H9 (cell line): ENCODE measurements around the gene FBXO31. TPM values are rescaled to one million over a fixed set of nuclear protein-coding genes. Genes with fewer than 3 reads are reported as not detected.

Experiments used
- DNase-seq: peaks from one replicate; pipeline ENCODE4 v3.0.0-alpha.2; 2017
- H2AFZ ChIP-seq: one replicate; pipeline ENCODE4 v1.6.1; 2013; ENCODE audit warnings: mild to moderate bottlenecking, low read length, control low read depth, moderate library complexity
- H2AK5ac ChIP-seq: 2 replicates; pipeline ENCODE4 v1.6.1; 2013; ENCODE audit warnings: low read length, control low read depth, mixed read lengths; ENCODE audit not compliant: insufficient read length
- H2BK120ac ChIP-seq: one replicate; pipeline ENCODE4 v1.6.1; 2013; ENCODE audit warnings: low read depth, mild to moderate bottlenecking, low read length, control low read depth, inconsistent platforms; ENCODE audit not compliant: poor library complexity, severe bottlenecking
- H2BK12ac ChIP-seq: 2 replicates; pipeline ENCODE4 v1.6.1; 2013; ENCODE audit warnings: low read length, control low read depth, mixed read lengths, low read depth; ENCODE audit not compliant: insufficient read length
- H2BK15ac ChIP-seq: 2 replicates; pipeline ENCODE4 v1.6.1; 2013; ENCODE audit warnings: low read depth, low read length, control low read depth
- H2BK20ac ChIP-seq: one replicate; pipeline ENCODE4 v1.6.1; 2013; ENCODE audit warnings: low read depth, mild to moderate bottlenecking, low read length, control low read depth, inconsistent platforms; ENCODE audit not compliant: poor library complexity, severe bottlenecking
- H2BK5ac ChIP-seq: 2 replicates; pipeline ENCODE4 v1.6.1; 2013; ENCODE audit warnings: low read length, control low read depth, mixed read lengths; ENCODE audit not compliant: insufficient read length
- H3K14ac ChIP-seq: 2 replicates; pipeline ENCODE4 v1.6.1; 2013; ENCODE audit warnings: low read length, control low read depth; ENCODE audit not compliant: insufficient read depth
- H3K18ac ChIP-seq: 2 replicates; pipeline ENCODE4 v1.6.1; 2013; ENCODE audit warnings: low read depth, mild to moderate bottlenecking, mixed read lengths, low read length, control low read depth; ENCODE audit not compliant: insufficient read length
- H3K23ac ChIP-seq: 2 replicates; pipeline ENCODE4 v1.6.1; 2013; ENCODE audit warnings: low read length, control low read depth, mixed read lengths, low read depth; ENCODE audit not compliant: insufficient read length
- H3K23me2 ChIP-seq: 2 replicates; pipeline ENCODE4 v1.6.1; 2013; ENCODE audit warnings: low read depth, mild to moderate bottlenecking, mixed read lengths, low read length, control low read depth; ENCODE audit not compliant: insufficient read length, poor library complexity, severe bottlenecking
- H3K27ac ChIP-seq: 2 replicates; pipeline ENCODE4 v1.5.1; 2013; ENCODE audit warnings: low read length, control low read depth, mixed read lengths, low read depth; ENCODE audit not compliant: insufficient read length
- H3K27me3 ChIP-seq: 2 replicates; pipeline ENCODE4 v1.6.1; 2013; ENCODE audit warnings: low read length, control low read depth, inconsistent platforms; ENCODE audit not compliant: insufficient read depth
- H3K4ac ChIP-seq: 2 replicates; pipeline ENCODE4 v1.6.1; 2013; ENCODE audit warnings: low read depth, mild to moderate bottlenecking, control low read depth, inconsistent platforms, low read length, moderate library complexity
- H3K4me1 ChIP-seq: 2 replicates; pipeline ENCODE4 v1.6.1; 2013; ENCODE audit warnings: low read length, control low read depth, inconsistent platforms; ENCODE audit not compliant: insufficient read depth
- H3K4me2 ChIP-seq: 2 replicates; pipeline ENCODE4 v1.6.1; 2013; ENCODE audit warnings: low read length, control low read depth, mixed read lengths; ENCODE audit not compliant: insufficient read length, insufficient read depth
- H3K56ac ChIP-seq: 2 replicates; pipeline ENCODE4 v1.6.1; 2013; ENCODE audit warnings: low read depth, mild to moderate bottlenecking, mixed read lengths, low read length, control low read depth; ENCODE audit not compliant: insufficient read length
- H3K79me1 ChIP-seq: 2 replicates; pipeline ENCODE4 v1.6.1; 2013; ENCODE audit warnings: low read depth, mild to moderate bottlenecking, moderate library complexity, low read length, control low read depth, inconsistent platforms; ENCODE audit not compliant: insufficient read depth, poor library complexity, severe bottlenecking
- H3K79me2 ChIP-seq: 2 replicates; pipeline ENCODE4 v1.6.1; 2013; ENCODE audit warnings: low read length, control low read depth, inconsistent platforms; ENCODE audit not compliant: insufficient read depth
- H3K9ac ChIP-seq: 2 replicates; pipeline ENCODE4 v1.6.1; 2013; ENCODE audit warnings: low read length, control low read depth, mixed read lengths; ENCODE audit not compliant: insufficient read length; ENCODE audit errors: extremely low read depth
- H3K9me3 ChIP-seq: one replicate; pipeline ENCODE4 v1.6.1; 2013; ENCODE audit warnings: low read depth, low read length, inconsistent platforms; ENCODE audit not compliant: control insufficient read depth
- H3T11ph ChIP-seq: one replicate; pipeline ENCODE4 v1.6.1; 2013; ENCODE audit warnings: mild to moderate bottlenecking, low read length, control low read depth, inconsistent platforms
- H4K20me1 ChIP-seq: one replicate; pipeline ENCODE4 v1.6.1; 2013; ENCODE audit not compliant: control insufficient read depth, insufficient read length, insufficient read depth
- H4K5ac ChIP-seq: 2 replicates; pipeline ENCODE4 v1.6.1; 2013; ENCODE audit warnings: low read depth, mild to moderate bottlenecking, mixed read lengths, low read length, control low read depth; ENCODE audit not compliant: insufficient read length
- H4K8ac ChIP-seq: replicated peaks from 2 replicates; pipeline ENCODE4 v1.6.1; 2013; ENCODE audit warnings: low read length, control low read depth, mixed read lengths, low read depth; ENCODE audit not compliant: insufficient read length
- H4K91ac ChIP-seq: 2 replicates; pipeline ENCODE4 v1.6.1; 2013; ENCODE audit warnings: low read depth, mild to moderate bottlenecking, moderate library complexity, mixed read lengths, low read length, control low read depth; ENCODE audit not compliant: insufficient read length
- H3K27ac Mint-ChIP-seq, 3 experiments: 2 replicates in 2 of 3; 3 replicates in 1 of 3; pipeline ENCODE4 v1.8.0; 2020 to 2021; ENCODE audit warnings: mixed read lengths in 3 of 3, mild to moderate bottlenecking in 1 of 3, moderate library complexity in 1 of 3
- H3K27me3 Mint-ChIP-seq: 2 replicates; pipeline ENCODE4 v1.8.0; 2021; ENCODE audit warnings: low read depth, mild to moderate bottlenecking, moderate library complexity, mixed read lengths
- H3K36me3 Mint-ChIP-seq, 3 experiments: 2 replicates in 2 of 3; 3 replicates in 1 of 3; pipeline ENCODE4 v1.8.0; 2020 to 2021; ENCODE audit warnings: low read depth in 3 of 3, mixed read lengths in 3 of 3; ENCODE audit not compliant: insufficient read depth in 1 of 3
- H3K4me1 Mint-ChIP-seq, 2 experiments: 2 replicates each; pipeline ENCODE4 v1.8.0; 2020; ENCODE audit warnings: mixed read lengths in 2 of 2
- H3K4me3 Mint-ChIP-seq, 2 experiments: 2 replicates in 1 of 2; 3 replicates in 1 of 2; pipeline ENCODE4 v1.8.0; 2020 to 2021; ENCODE audit warnings: mild to moderate bottlenecking in 2 of 2, mixed read lengths in 2 of 2, moderate library complexity in 1 of 2
- H3K9me3 Mint-ChIP-seq, 2 experiments: 2 replicates in 1 of 2; 3 replicates in 1 of 2; pipeline ENCODE4 v1.8.0; 2020; ENCODE audit warnings: mild to moderate bottlenecking in 2 of 2, mixed read lengths in 2 of 2, moderate library complexity in 1 of 2
- CTCF ChIP-seq: fragments of 200-600 bp; sonication (generic); conservative IDR thresholded peaks from 3 replicates; pipeline ENCODE4 v1.8.0; 2021; ENCODE audit warnings: antibody characterized with exemption, mild to moderate bottlenecking
- WGBS: extraction: QIAGEN DNeasy Blood & Tissue Kit; methylation state at CpG from one replicate; pipeline ENCODE4 v1.1.7; 2013; ENCODE audit warnings: missing lambda C conversion rate, low lambda C conversion rate, mixed read lengths; ENCODE audit not compliant: insufficient read length; ENCODE audit errors: extremely low coverage; 5-methylcytosine and 5-hydroxymethylcytosine counted together
- total RNA-seq: library from RNA; stranded (reverse); gene quantifications from 2 replicates; pipeline ENCODE4 v1.2.1, GENCODE V29; 2021

FBXO31 gene
- total RNA-seq, 1 experiment from 2014 or later: 24.2 TPM

GRCh38 chr16:87308826-87309225, 74.8 kb downstream of the FBXO31 start:
- TF ChIP-seq CTCF: no peak
- Mint-ChIP-seq H3K4me3 (no peak overlapping the region), H3K27me3 (no peaks in the 10 kb centered on the region; the same call in 1 of the 2 replicates), H3K4me1 (peaks cover 15 to 17% of the 10 kb centered on the region in 2 experiments), H3K27ac (no peak overlapping the region), H3K9me3 (peaks cover 5 to 7% of the 10 kb centered on the region in 2 experiments; a peak in 4 of 5 replicates), H3K36me3 (peaks cover 3 to 7% (median 4%) of the 10 kb centered on the region in 3 experiments; a peak in 4 of 7 replicates)
- no peak overlapping the region for H2BK20ac ChIP-seq
- no peak overlapping the region for H3K18ac ChIP-seq
- no peak overlapping the region for H4K5ac ChIP-seq
- no CpG with 5 or more reads among the region's 4 CpGs for WGBS
- no peak overlapping the region for H4K8ac ChIP-seq
- H2BK12ac ChIP-seq: no peak overlapping the region
- no peak overlapping the region for H4K91ac ChIP-seq
- H3K23ac ChIP-seq: no peak overlapping the region
- no peak overlapping the region for H3K4me2 ChIP-seq
- H3K79me2 ChIP-seq: no peaks in the 10 kb centered on the region
- H3K23me2 ChIP-seq: no peaks in the 10 kb centered on the region
- H3K9me3 ChIP-seq: no peaks in the 10 kb centered on the region
- H2BK120ac ChIP-seq: no peak overlapping the region
- no peak overlapping the region for H3T11ph ChIP-seq
- no peak overlapping the region for H3K9ac ChIP-seq
- no peak for DNase-seq
- H3K4ac ChIP-seq: no peak overlapping the region
- no peaks in the 10 kb centered on the region for H3K4me1 ChIP-seq
- H2AFZ ChIP-seq: no peak overlapping the region
- no peak overlapping the region for H3K27ac ChIP-seq
- H2BK5ac ChIP-seq: no peak overlapping the region
- H2AK5ac ChIP-seq: no peak overlapping the region
- H3K79me1 ChIP-seq: no peaks in the 10 kb centered on the region
- no peak overlapping the region for H3K56ac ChIP-seq
- H3K14ac ChIP-seq: no peak overlapping the region
- no peak overlapping the region for H2BK15ac ChIP-seq
- H3K27me3 ChIP-seq: no peaks in the 10 kb centered on the region
- no peaks in the 10 kb centered on the region for H4K20me1 ChIP-seq
